ENCODE results near the gene PRRG4.

GRCh38 chr11:32820497-32820896, 9.2 kb upstream of the PRRG4 start:
- TF ChIP-seq CTCF (IDR thresholded peaks at IDR 0.05 in 8 of 11, conservative IDR thresholded peaks at IDR 0.05 in 3 of 11) (no peak), POLR2AphosphoS5 (IDR thresholded peaks at IDR 0.05) (no peak)

Data from spleen (tissue), 7 donors.